Measurements from ENCODE around the gene KIAA1671. TPM values are rescaled to one million over a fixed set of nuclear protein-coding genes. Genes with fewer than 3 reads are reported as not detected.

Gene KIAA1671
- total and polyA plus RNA-seq, 2 donors (not counting 1 experiment from before 2014, with no cell fraction given) = 0.01 to 0.02 TPM

DNA sequence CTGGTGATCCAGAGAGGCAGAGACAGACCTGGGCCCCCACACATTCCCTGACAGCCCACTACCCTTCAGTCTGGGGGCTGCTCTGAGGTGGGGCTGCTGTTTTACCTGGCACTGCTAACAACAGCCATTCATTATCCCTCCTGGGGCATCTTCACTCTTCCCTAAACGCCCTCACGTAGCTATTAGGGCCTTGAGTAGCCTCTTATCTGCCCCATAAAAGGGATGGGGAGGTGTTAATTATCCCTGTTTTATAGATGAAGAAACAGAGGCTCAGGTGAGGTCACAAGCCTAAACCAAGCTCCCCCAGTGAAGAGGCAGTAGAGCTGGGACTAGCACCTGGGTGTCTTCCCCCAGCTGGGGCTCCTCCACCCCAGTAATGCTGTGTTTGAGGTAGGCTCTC lies 79.5 kb downstream of the KIAA1671 start:
- no peaks in the 10 kb centered on the region for H3K9me3 Mint-ChIP-seq (ENCODE audit: insufficient read depth)
- Histone ChIP-seq H3K4me3 (ENCODE audit: control extremely low read depth in 1 of 5, extremely low read depth in 1 of 5, insufficient read depth in 1 of 5, low read depth in 2 of 5, low read length in 4 of 5) (no peak overlapping the region), H3K27ac (ENCODE audit: low read length in 2 of 2) (no peak overlapping the region), H3K36me3 (replicated peaks in 1 of 2; ENCODE audit: control extremely low read depth in 1 of 2, control insufficient read depth in 1 of 2, extremely low read depth in 1 of 2, insufficient read depth in 2 of 2, low read length in 1 of 2) (no peaks in the 10 kb centered on the region), H3K79me2 (ENCODE audit: control insufficient read depth, insufficient read depth, low read length) (no peaks in the 10 kb centered on the region), H2AFZ (ENCODE audit: insufficient read depth, low read depth, low read length, poor library complexity, severe bottlenecking) (no peak overlapping the region), H3K27me3 (replicated peaks in 1 of 4; ENCODE audit: control extremely low read depth in 1 of 4, control insufficient read depth in 3 of 4, insufficient read depth in 4 of 4, low read length in 3 of 4) (no peaks in the 10 kb centered on the region), H4K20me1 (ENCODE audit: control insufficient read depth, insufficient read depth, low read length, poor library complexity, severe bottlenecking) (no peaks in the 10 kb centered on the region), H3K4me2 (replicated peaks; ENCODE audit: low read depth, low read length, poor library complexity, severe bottlenecking) (no peak overlapping the region), H3K9me3 (ENCODE audit: control extremely low read depth in 1 of 3, control insufficient read depth in 2 of 3, insufficient read depth in 1 of 3, low read length in 2 of 3) (no peaks in the 10 kb centered on the region), H3K9ac (ENCODE audit: low read length) (no peak overlapping the region), H3K4me1 (ENCODE audit: control insufficient read depth in 2 of 2, insufficient read depth in 2 of 2, low read length in 2 of 2) (no peaks in the 10 kb centered on the region)
- peaks cover 4% of the 10 kb centered on the region for H3K27me3 Mint-ChIP-seq
- TF ChIP-seq EZH2 (IDR thresholded peaks at IDR 0.05; ENCODE audit: borderline replicate concordance, insufficient read depth, low read depth, low read length, poor library complexity, severe bottlenecking) (no peak), CTCF (IDR thresholded peaks at IDR 0.05) (no peak)
- POLR2A ChIA-PET = no interaction called here
- no CpG with 5 or more reads among the region's 2 CpGs for WGBS (ENCODE audit: insufficient coverage)
- no peak for DNase-seq
- no peak overlapping the region for H3K4me3 Mint-ChIP-seq
- H3K4me1 Mint-ChIP-seq = no peaks in the 10 kb centered on the region
- no peak overlapping the region for H3K27ac Mint-ChIP-seq
- ATAC-seq (ENCODE audit: low read depth) = no peak
- CTCF ChIA-PET = interaction anchor here (0.7 to 1.2 kb wide), 2 partner anchors 16 to 18 kb away, joined by 3 read pairs; no protein-coding TSS in a partner anchor
- intact Hi-C loops (cut with micrococcal nuclease) = no loop called here

DNA sequence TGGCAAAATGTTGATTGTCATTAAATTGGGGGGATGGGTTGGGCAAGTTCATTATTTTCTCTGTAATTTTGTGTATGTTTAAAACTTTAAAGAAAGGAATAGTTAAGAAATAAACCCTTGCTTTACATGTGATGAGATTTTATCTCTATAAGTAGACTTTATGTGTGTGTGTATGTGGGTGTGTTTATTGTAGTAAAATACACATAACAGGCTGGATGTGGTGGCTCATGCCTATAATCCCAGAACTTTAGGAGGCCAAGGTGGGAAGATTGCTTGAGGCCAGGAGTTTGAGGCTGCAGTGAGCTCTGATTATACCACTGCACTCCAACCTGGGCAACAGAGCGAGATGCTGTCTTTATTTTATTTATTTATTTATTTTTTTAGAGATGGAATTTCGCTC lies 83.2 kb downstream of the KIAA1671 start:
- DNase-seq (no peak), ATAC-seq (ENCODE audit: low read depth) (no peak)
- Histone ChIP-seq H3K4me3 (ENCODE audit: control extremely low read depth in 1 of 5, extremely low read depth in 1 of 5, insufficient read depth in 1 of 5, low read depth in 2 of 5, low read length in 4 of 5) (no peak overlapping the region), H3K9ac (ENCODE audit: low read length) (no peak overlapping the region), H3K4me2 (replicated peaks; ENCODE audit: low read depth, low read length, poor library complexity, severe bottlenecking) (no peak overlapping the region), H4K20me1 (ENCODE audit: control insufficient read depth, insufficient read depth, low read length, poor library complexity, severe bottlenecking) (no peaks in the 10 kb centered on the region), H3K4me1 (ENCODE audit: control insufficient read depth in 2 of 2, insufficient read depth in 2 of 2, low read length in 2 of 2) (no peaks in the 10 kb centered on the region), H3K36me3 (replicated peaks in 1 of 2; ENCODE audit: control extremely low read depth in 1 of 2, control insufficient read depth in 1 of 2, extremely low read depth in 1 of 2, insufficient read depth in 2 of 2, low read length in 1 of 2) (no peaks in the 10 kb centered on the region), H2AFZ (ENCODE audit: insufficient read depth, low read depth, low read length, poor library complexity, severe bottlenecking) (no peak overlapping the region), H3K27me3 (replicated peaks in 1 of 4; ENCODE audit: control extremely low read depth in 1 of 4, control insufficient read depth in 3 of 4, insufficient read depth in 4 of 4, low read length in 3 of 4) (no peaks in the 10 kb centered on the region), H3K79me2 (ENCODE audit: control insufficient read depth, insufficient read depth, low read length) (no peaks in the 10 kb centered on the region), H3K9me3 (ENCODE audit: control extremely low read depth in 1 of 3, control insufficient read depth in 2 of 3, insufficient read depth in 1 of 3, low read length in 2 of 3) (no peaks in the 10 kb centered on the region), H3K27ac (ENCODE audit: low read length in 2 of 2) (no peak overlapping the region)
- intact Hi-C loops (cut with micrococcal nuclease) = no loop called here
- Mint-ChIP-seq H3K27ac (no peak overlapping the region), H3K4me1 (no peaks in the 10 kb centered on the region), H3K9me3 (ENCODE audit: insufficient read depth) (no peaks in the 10 kb centered on the region), H3K4me3 (no peak overlapping the region), H3K27me3 (peaks cover 11% of the 10 kb centered on the region)
- WGBS (ENCODE audit: insufficient coverage) = no CpG with 5 or more reads among the region's 2 CpGs
- TF ChIP-seq EZH2 (IDR thresholded peaks at IDR 0.05; ENCODE audit: borderline replicate concordance, insufficient read depth, low read depth, low read length, poor library complexity, severe bottlenecking) (no peak), CTCF (IDR thresholded peaks at IDR 0.05) (no peak)
- CTCF ChIA-PET = no interaction called here
- POLR2A ChIA-PET = no interaction called here
